ENCODE data around the gene NIT1. TPM values are rescaled to one million over a fixed set of nuclear protein-coding genes. Genes with fewer than 3 reads are reported as not detected.

The NIT1 gene
- total and polyA plus RNA-seq, 2 of the 13 experiments (the other 11 are each of a cell fraction or from before 2014, with no cell fraction given), result 22.7 to 31.0 TPM

DNA sequence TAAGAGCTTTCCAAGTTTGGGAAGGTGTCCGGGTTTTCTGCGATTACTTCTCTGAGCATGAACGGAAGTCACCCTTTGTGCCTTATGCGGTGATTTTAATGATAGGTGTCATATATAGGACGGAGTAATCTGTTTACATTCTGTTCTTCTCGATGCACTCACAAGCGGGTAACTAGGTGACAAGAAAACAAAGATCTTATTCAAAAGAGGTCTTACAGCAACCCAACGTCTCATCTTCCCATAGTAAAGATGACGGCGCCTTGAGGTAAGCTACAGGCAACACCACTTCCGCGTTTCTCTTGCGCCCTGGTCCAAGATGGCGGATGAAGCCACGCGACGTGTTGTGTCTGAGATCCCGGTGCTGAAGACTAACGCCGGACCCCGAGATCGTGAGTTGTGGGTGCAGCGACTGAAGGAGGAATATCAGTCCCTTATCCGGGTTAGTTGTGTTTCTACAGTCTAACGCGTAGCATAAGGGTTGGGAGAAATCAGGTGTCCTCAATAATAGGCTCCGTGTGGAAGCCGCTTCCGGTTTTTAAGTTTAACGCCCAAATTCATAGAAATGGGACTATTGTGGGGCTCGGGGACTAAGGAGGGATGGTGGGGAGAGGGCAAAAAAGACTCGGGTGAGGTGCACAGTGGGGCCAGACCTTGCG is 35.9 kb downstream of the NIT1 start, which contains the start of gene UFC1 (continued):
- TF ChIP-seq, protein P1, sequence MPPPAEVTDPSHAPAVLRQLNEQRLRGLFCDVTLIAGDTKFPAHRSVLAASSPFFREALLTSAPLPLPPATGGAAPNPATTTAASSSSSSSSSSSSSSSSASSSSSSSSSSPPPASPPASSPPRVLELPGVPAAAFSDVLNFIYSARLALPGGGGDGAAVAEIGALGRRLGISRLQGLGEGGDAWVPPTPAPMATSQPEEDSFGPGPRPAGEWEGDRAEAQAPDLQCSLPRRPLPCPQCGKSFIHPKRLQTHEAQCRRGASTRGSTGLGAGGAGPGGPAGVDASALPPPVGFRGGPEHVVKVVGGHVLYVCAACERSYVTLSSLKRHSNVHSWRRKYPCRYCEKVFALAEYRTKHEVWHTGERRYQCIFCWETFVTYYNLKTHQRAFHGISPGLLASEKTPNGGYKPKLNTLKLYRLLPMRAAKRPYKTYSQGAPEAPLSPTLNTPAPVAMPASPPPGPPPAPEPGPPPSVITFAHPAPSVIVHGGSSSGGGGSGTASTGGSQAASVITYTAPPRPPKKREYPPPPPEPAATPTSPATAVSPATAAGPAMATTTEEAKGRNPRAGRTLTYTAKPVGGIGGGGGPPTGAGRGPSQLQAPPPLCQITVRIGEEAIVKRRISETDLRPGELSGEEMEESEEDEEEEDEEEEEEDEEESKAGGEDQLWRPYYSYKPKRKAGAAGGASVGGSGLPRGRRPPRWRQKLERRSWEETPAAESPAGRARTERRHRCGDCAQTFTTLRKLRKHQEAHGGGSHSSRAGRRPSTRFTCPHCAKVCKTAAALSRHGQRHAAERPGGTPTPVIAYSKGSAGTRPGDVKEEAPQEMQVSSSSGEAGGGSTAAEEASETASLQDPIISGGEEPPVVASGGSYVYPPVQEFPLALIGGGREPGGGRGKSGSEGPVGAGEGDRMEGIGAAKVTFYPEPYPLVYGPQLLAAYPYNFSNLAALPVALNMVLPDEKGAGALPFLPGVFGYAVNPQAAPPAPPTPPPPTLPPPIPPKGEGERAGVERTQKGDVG (CRISPR knock-in tag; IDR thresholded peaks at IDR 0.05; ENCODE audit: borderline replicate concordance), result no peak
- TF ChIP-seq ZNF33B (CRISPR knock-in tag; IDR thresholded peaks at IDR 0.05) (no peak), TBP (CRISPR knock-in tag; IDR thresholded peaks at IDR 0.05) (no peak), ZNF354B (CRISPR knock-in tag; IDR thresholded peaks at IDR 0.05) (0 out of 2 replicates have a peak, but pooled peaks have one; percentile 28), ZSCAN25 (CRISPR knock-in tag; IDR thresholded peaks at IDR 0.05) (no peak), PHB2 (IDR thresholded peaks at IDR 0.05; ENCODE audit: partially characterized antibody) (no peak), PHF8 (CRISPR knock-in tag; IDR thresholded peaks at IDR 0.05) (peak; percentile 87), KAT2B (IDR thresholded peaks at IDR 0.05; ENCODE audit: borderline replicate concordance, low read depth, low read length) (no peak), POLR2AphosphoS5 (IDR thresholded peaks at IDR 0.05; ENCODE audit: low read depth, low read length) (peak; percentile 89)
- TF ChIP-seq, protein P2, sequence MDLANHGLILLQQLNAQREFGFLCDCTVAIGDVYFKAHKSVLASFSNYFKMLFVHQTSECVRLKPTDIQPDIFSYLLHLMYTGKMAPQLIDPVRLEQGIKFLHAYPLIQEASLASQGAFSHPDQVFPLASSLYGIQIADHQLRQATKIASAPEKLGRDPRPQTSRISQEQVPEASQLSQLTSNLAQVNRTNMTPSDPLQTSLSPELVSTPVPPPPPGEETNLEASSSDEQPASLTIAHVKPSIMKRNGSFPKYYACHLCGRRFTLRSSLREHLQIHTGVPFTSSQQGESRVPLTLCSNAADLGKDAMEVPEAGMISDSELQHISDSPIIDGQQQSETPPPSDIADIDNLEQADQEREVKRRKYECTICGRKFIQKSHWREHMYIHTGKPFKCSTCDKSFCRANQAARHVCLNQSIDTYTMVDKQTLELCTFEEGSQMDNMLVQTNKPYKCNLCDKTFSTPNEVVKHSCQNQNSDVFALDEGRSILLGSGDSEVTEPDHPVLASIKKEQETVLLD (CRISPR knock-in tag; IDR thresholded peaks at IDR 0.05; ENCODE audit: low read depth), result no peak
- TF ChIP-seq, protein P3, sequence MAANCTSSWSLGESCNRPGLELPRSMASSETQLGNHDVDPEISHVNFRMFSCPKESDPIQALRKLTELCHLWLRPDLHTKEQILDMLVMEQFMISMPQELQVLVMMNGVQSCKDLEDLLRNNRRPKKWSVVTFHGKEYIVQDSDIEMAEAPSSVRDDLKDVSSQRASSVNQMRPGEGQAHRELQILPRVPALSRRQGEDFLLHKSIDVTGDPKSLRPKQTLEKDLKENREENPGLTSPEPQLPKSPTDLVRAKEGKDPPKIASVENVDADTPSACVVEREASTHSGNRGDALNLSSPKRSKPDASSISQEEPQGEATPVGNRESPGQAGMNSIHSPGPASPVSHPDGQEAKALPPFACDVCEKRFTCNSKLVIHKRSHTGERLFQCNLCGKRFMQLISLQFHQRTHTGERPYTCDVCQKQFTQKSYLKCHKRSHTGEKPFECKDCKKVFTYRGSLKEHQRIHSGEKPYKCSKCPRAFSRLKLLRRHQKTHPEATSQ (CRISPR knock-in tag; IDR thresholded peaks at IDR 0.05; ENCODE audit: borderline replicate concordance), result peak; percentile 87; the same call in 1 of the 2 replicates
- TF ChIP-seq, protein P4, sequence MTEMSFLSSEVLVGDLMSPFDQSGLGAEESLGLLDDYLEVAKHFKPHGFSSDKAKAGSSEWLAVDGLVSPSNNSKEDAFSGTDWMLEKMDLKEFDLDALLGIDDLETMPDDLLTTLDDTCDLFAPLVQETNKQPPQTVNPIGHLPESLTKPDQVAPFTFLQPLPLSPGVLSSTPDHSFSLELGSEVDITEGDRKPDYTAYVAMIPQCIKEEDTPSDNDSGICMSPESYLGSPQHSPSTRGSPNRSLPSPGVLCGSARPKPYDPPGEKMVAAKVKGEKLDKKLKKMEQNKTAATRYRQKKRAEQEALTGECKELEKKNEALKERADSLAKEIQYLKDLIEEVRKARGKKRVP (CRISPR knock-in tag; IDR thresholded peaks at IDR 0.05), result peak in 1 of 2 experiments; percentile 69; a peak in 2 of 4 replicates
- TF ChIP-seq, protein P5, sequence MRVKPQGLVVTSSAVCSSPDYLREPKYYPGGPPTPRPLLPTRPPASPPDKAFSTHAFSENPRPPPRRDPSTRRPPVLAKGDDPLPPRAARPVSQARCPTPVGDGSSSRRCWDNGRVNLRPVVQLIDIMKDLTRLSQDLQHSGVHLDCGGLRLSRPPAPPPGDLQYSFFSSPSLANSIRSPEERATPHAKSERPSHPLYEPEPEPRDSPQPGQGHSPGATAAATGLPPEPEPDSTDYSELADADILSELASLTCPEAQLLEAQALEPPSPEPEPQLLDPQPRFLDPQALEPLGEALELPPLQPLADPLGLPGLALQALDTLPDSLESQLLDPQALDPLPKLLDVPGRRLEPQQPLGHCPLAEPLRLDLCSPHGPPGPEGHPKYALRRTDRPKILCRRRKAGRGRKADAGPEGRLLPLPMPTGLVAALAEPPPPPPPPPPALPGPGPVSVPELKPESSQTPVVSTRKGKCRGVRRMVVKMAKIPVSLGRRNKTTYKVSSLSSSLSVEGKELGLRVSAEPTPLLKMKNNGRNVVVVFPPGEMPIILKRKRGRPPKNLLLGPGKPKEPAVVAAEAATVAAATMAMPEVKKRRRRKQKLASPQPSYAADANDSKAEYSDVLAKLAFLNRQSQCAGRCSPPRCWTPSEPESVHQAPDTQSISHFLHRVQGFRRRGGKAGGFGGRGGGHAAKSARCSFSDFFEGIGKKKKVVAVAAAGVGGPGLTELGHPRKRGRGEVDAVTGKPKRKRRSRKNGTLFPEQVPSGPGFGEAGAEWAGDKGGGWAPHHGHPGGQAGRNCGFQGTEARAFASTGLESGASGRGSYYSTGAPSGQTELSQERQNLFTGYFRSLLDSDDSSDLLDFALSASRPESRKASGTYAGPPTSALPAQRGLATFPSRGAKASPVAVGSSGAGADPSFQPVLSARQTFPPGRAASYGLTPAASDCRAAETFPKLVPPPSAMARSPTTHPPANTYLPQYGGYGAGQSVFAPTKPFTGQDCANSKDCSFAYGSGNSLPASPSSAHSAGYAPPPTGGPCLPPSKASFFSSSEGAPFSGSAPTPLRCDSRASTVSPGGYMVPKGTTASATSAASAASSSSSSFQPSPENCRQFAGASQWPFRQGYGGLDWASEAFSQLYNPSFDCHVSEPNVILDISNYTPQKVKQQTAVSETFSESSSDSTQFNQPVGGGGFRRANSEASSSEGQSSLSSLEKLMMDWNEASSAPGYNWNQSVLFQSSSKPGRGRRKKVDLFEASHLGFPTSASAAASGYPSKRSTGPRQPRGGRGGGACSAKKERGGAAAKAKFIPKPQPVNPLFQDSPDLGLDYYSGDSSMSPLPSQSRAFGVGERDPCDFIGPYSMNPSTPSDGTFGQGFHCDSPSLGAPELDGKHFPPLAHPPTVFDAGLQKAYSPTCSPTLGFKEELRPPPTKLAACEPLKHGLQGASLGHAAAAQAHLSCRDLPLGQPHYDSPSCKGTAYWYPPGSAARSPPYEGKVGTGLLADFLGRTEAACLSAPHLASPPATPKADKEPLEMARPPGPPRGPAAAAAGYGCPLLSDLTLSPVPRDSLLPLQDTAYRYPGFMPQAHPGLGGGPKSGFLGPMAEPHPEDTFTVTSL (CRISPR knock-in tag; IDR thresholded peaks at IDR 0.05; ENCODE audit: borderline replicate concordance), result no peak
- TF ChIP-seq, protein P6, sequence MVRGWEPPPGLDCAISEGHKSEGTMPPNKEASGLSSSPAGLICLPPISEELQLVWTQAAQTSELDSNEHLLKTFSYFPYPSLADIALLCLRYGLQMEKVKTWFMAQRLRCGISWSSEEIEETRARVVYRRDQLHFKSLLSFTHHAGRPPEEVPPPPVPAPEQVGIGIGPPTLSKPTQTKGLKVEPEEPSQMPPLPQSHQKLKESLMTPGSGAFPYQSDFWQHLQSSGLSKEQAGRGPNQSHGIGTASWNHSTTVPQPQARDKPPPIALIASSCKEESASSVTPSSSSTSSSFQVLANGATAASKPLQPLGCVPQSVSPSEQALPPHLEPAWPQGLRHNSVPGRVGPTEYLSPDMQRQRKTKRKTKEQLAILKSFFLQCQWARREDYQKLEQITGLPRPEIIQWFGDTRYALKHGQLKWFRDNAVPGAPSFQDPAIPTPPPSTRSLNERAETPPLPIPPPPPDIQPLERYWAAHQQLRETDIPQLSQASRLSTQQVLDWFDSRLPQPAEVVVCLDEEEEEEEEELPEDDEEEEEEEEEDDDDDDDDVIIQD (CRISPR knock-in tag; IDR thresholded peaks at IDR 0.05; ENCODE audit: low read depth), result no peak
